SK-N-SH treated with all-trans-retinoic acid at 6 μM for 48 hours (cell line): ENCODE measurements around the gene AQP4.

Experiments used
- ARNTL ChIP-seq: fragments of 450-650 bp; formaldehyde crosslinking; IDR thresholded peaks from 2 replicates; pipeline ENCODE4 v1.5.0; 2020; ENCODE audit warnings: low read depth, mild to moderate bottlenecking, moderate library complexity, borderline replicate concordance
- RARB ChIP-seq: fragments of 250-450 bp; sonication (Bioruptor Pico); IDR thresholded peaks from 2 replicates; pipeline ENCODE4 v1.8.0; 2021; ENCODE audit warnings: mild to moderate bottlenecking, moderate library complexity
- TF ChIP-seq, protein P1 (sequence below): fragments of 250-450 bp; sonication (Bioruptor Pico); IDR thresholded peaks from 2 replicates; pipeline ENCODE4 v1.8.0; 2020; ENCODE audit warnings: mild to moderate bottlenecking, moderate library complexity, borderline replicate concordance

DNA sequence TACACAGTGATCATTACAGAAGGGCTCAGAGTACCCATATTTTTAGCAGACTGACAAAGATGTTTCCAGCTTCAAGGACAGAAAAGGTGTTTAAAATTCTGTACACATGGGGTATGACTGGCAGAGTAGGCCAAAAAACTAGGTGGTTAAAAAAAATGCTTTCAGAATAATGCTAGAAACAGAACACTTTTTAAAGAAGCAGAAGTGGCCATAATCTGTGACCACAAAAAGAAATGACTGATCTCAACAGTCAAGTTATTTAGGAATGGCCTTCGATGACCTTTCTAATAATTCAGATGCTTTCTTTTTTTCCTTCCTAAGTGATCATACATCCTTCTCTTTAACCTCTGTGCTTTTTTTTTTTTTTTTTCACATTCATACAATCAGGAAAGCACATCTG lies 4.1 kb upstream of the AQP4 start:
- TF ChIP-seq RARB (no peak), ARNTL (CRISPR knock-in tag) (no peak)
- TF ChIP-seq, protein P1, sequence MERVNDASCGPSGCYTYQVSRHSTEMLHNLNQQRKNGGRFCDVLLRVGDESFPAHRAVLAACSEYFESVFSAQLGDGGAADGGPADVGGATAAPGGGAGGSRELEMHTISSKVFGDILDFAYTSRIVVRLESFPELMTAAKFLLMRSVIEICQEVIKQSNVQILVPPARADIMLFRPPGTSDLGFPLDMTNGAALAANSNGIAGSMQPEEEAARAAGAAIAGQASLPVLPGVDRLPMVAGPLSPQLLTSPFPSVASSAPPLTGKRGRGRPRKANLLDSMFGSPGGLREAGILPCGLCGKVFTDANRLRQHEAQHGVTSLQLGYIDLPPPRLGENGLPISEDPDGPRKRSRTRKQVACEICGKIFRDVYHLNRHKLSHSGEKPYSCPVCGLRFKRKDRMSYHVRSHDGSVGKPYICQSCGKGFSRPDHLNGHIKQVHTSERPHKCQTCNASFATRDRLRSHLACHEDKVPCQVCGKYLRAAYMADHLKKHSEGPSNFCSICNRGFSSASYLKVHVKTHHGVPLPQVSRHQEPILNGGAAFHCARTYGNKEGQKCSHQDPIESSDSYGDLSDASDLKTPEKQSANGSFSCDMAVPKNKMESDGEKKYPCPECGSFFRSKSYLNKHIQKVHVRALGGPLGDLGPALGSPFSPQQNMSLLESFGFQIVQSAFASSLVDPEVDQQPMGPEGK: no peak
